ENCODE measurements around the gene ZNF581.

DNA sequence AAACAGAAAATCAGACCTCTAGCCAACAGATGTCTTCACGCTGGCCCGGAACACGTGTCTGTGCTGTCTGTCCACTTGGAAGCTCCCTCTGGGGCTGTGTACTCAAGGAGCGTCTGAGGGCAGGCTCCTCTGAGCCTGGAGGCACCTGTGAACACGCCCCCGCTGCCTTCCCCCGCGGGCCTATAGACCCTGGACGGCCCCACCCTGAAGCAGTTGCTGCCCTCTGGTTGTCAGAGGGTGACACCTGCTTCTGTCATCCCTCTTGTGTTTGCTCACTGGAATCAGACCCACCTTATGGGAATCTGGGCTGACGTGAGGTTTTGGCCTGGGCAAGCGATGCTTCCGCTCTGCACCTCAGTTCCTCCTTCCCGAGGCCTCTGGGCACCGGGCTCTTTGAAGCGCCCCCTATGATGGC lies 50.8 kb downstream of the ZNF581 start:
- TF ChIP-seq POLR2A (IDR thresholded peaks at IDR 0.05) = no peak
- no peak for TF ChIP-seq CTCF (IDR thresholded peaks at IDR 0.05)

All from tibial nerve (tissue), 3 donors.